Upper lobe of right lung (tissue), 1 donor: Measurements from ENCODE around the gene EPB41. TPM values are rescaled to one million over a fixed set of nuclear protein-coding genes. Genes with fewer than 3 reads are reported as not detected.
"Not testable (repeated sequence)": the region's sequence is repeated elsewhere in the genome, so short reads cannot be mapped to it uniquely, and the experiment has no call there.

Source experiments
- ATAC-seq: fragments of 200-7000 bp; cut with Tn5 transposase; one replicate; pipeline ENCODE4 v1.9.1; 2020; ENCODE audit warnings: mild to moderate bottlenecking, moderate library complexity
- DNase-seq: peaks from one replicate; pipeline ENCODE4 v3.0.0-alpha.2; 2020
- H3K27ac ChIP-seq: fragments of 200-600 bp; one replicate; pipeline ENCODE4 v1.8.0; 2022
- H3K27me3 ChIP-seq: fragments of 200-600 bp; one replicate; pipeline ENCODE4 v1.8.0; 2022; ENCODE audit warnings: mild to moderate bottlenecking
- H3K36me3 ChIP-seq: fragments of 200-600 bp; one replicate; pipeline ENCODE4 v1.8.0; 2022
- H3K4me1 ChIP-seq: fragments of 200-600 bp; one replicate; pipeline ENCODE4 v1.8.0; 2022
- H3K4me3 ChIP-seq: fragments of 200-600 bp; one replicate; pipeline ENCODE4 v1.8.0; 2022; ENCODE audit warnings: mild to moderate bottlenecking
- H3K9me3 ChIP-seq: fragments of 200-600 bp; one replicate; pipeline ENCODE4 v1.8.0; 2022
- CTCF ChIP-seq: fragments of 200-600 bp; IDR thresholded peaks from one replicate; pipeline ENCODE4 v1.8.0; 2022; ENCODE audit warnings: antibody characterized with exemption
- intact Hi-C: fragments of 100-400 bp; cut with DNase I; formaldehyde crosslinking; loops from one replicate; pipeline ENCODE4 v1.11.0; 2022
- total RNA-seq: library from RNA; stranded (reverse); fragmentation: NEBNext Ultra II Directional; extraction: Animal tissue kit (Norgen Biotek cat#: 25700); gene quantifications from one replicate; pipeline ENCODE4 v1.2.1, GENCODE V29; 2021
- donor health status: DM: no; HTN: yes; CAD: no; lungs with severe emphysema.

EPB41 gene
- total RNA-seq, 1 donor from 2014 or later, result 67.0 TPM

GRCh38 chr1:28933277-28933676 is 18.9 kb downstream of the EPB41 start:
- H3K27ac ChIP-seq, result no peak overlapping the region

GRCh38 chr1:28933918-28934317 is 19.5 kb downstream of the EPB41 start:
- no peaks in the 10 kb centered on the region for H3K9me3 ChIP-seq
- peaks cover 2% of the 10 kb centered on the region for H3K4me1 ChIP-seq
- H3K36me3 ChIP-seq, result no peaks in the 10 kb centered on the region
- H3K4me3 ChIP-seq, result no peak overlapping the region
- ATAC-seq (no peak), DNase-seq (no peak)
- no peak overlapping the region for H3K27ac ChIP-seq
- no peak for TF ChIP-seq CTCF
- H3K27me3 ChIP-seq, result no peaks in the 10 kb centered on the region
- intact Hi-C loops, result no loop called here

More at GRCh38 chr1:28933277-28933676, 18.9 kb downstream of the EPB41 start:
- H3K27me3 ChIP-seq, result no peaks in the 10 kb centered on the region
- ATAC-seq (no peak), DNase-seq (no peak)
- no peaks in the 10 kb centered on the region for H3K36me3 ChIP-seq
- TF ChIP-seq CTCF, result no peak
- intact Hi-C loops, result no loop called here
- peaks cover 7% of the 10 kb centered on the region for H3K4me1 ChIP-seq
- no peak overlapping the region for H3K4me3 ChIP-seq
- H3K9me3 ChIP-seq, result no peaks in the 10 kb centered on the region

GRCh38 chr1:28934676-28935075 is 20.3 kb downstream of the EPB41 start:
- H3K27ac ChIP-seq, result no peak overlapping the region
- TF ChIP-seq CTCF, result no peak
- no peak for DNase-seq
- no peaks in the 10 kb centered on the region for H3K9me3 ChIP-seq
- no peaks in the 10 kb centered on the region for H3K4me1 ChIP-seq
- intact Hi-C loops, result no loop called here
- H3K27me3 ChIP-seq, result no peaks in the 10 kb centered on the region
- H3K36me3 ChIP-seq, result no peaks in the 10 kb centered on the region
- ATAC-seq, result no peak
- H3K4me3 ChIP-seq, result no peak overlapping the region

- H3K4me3 ChIP-seq, result no peak overlapping the region
- no peaks in the 10 kb centered on the region for H3K9me3 ChIP-seq
- no peaks in the 10 kb centered on the region for H3K27me3 ChIP-seq
- TF ChIP-seq CTCF, result no peak
- H3K4me1 ChIP-seq, result no peaks in the 10 kb centered on the region
- H3K36me3 ChIP-seq, result no peaks in the 10 kb centered on the region
- no peak overlapping the region for H3K27ac ChIP-seq
- intact Hi-C loops, result no loop called here
- DNase-seq (no peak), ATAC-seq (no peak)
Measured at GRCh38 chr1:28935293-28935692, 20.9 kb downstream of the EPB41 start.

- no peak for TF ChIP-seq CTCF
- DNase-seq, result no peak
Measured at GRCh38 chr1:28936094-28936493, 21.7 kb downstream of the EPB41 start.

GRCh38 chr1:28936528-28936927 is 22.2 kb downstream of the EPB41 start:
- Histone ChIP-seq H3K27ac (no peak overlapping the region), H3K4me3 (no peak overlapping the region), H3K27me3 (no peaks in the 10 kb centered on the region), H3K36me3 (no peaks in the 10 kb centered on the region), H3K9me3 (no peaks in the 10 kb centered on the region), H3K4me1 (no peaks in the 10 kb centered on the region)
- no peak for TF ChIP-seq CTCF
- intact Hi-C loops, result no loop called here
- no peak for ATAC-seq
- DNase-seq, result no peak

More at GRCh38 chr1:28936094-28936493, 21.7 kb downstream of the EPB41 start:
- intact Hi-C loops, result no loop called here
- H3K27ac ChIP-seq, result no peak overlapping the region
- no peaks in the 10 kb centered on the region for H3K4me1 ChIP-seq
- no peaks in the 10 kb centered on the region for H3K36me3 ChIP-seq
- H3K9me3 ChIP-seq, result no peaks in the 10 kb centered on the region
- no peaks in the 10 kb centered on the region for H3K27me3 ChIP-seq
- ATAC-seq, result no peak
- no peak overlapping the region for H3K4me3 ChIP-seq

GRCh38 chr1:28943581-28943980 is 29.2 kb downstream of the EPB41 start:
- H3K4me1 ChIP-seq, H3K9me3 ChIP-seq, H3K27ac ChIP-seq, H3K27me3 ChIP-seq, intact Hi-C loops, ATAC-seq, H3K36me3 ChIP-seq, H3K4me3 ChIP-seq, DNase-seq: not testable (repeated sequence)
